B cell (primary cell): ENCODE measurements around the gene NLGN1. TPM values are rescaled to one million over a fixed set of nuclear protein-coding genes. Genes with fewer than 3 reads are reported as not detected.

Source experiments
- ATAC-seq: fragments of 200-7000 bp; cut with Tn5 transposase; one replicate; pipeline ENCODE4 v1.10.0; 2021; ENCODE audit warnings: low read depth, mild to moderate bottlenecking, moderate number of reproducible peaks, moderate library complexity
- CTCF ChIA-PET: fragments of 350-600 bp; sonication (Branson Sonifier 250); formaldehyde crosslinking; loops from one replicate; lab custom pipeline; 2021; ENCODE audit warnings: antibody characterized with exemption, inconsistent platforms; lab: Charles Lee
- POLR2A ChIA-PET: fragments of 350-600 bp; sonication (Branson Sonifier 250); formaldehyde crosslinking; loops from one replicate; lab custom pipeline; 2021; ENCODE audit warnings: antibody characterized with exemption; lab: Charles Lee
- DNase-seq: peaks from one replicate; pipeline ENCODE4 v3.0.0; 2013
- H2AFZ ChIP-seq: 2 replicates; pipeline ENCODE4 v1.6.1; 2012; ENCODE audit warnings: mild to moderate bottlenecking, low read depth, low read length; ENCODE audit not compliant: insufficient read depth, poor library complexity, severe bottlenecking
- H3K27ac ChIP-seq, 2 donors: 1 replicate in 1 of 2; 2 replicates in 1 of 2; pipeline ENCODE4 v1.5.1; 2012 to 2013; ENCODE audit warnings: low read length in 2 of 2, mild to moderate bottlenecking in 2 of 2, moderate library complexity in 1 of 2
- H3K27me3 ChIP-seq, 4 experiments: fragments of 200-600 bp in 1 of 4; sonication (generic) in 1 of 4; replicated peaks in 1 of 4; 1 replicate in 2 of 4; 2 replicates in 2 of 4; pipeline versions ENCODE4 v1.6.1 to v1.7.0; 2013 to 2016; ENCODE audit warnings: low read length in 3 of 4, mild to moderate bottlenecking in 2 of 4, mixed read lengths in 1 of 4, moderate library complexity in 1 of 4; ENCODE audit not compliant: insufficient read depth in 4 of 4, control insufficient read depth in 3 of 4; ENCODE audit errors: control extremely low read depth in 1 of 4
- H3K36me3 ChIP-seq, 2 experiments: replicated peaks in 1 of 2; 1 replicate in 1 of 2; 2 replicates in 1 of 2; pipeline versions ENCODE4 v1.6.1 to v1.7.1; 2013; ENCODE audit warnings: low read length in 1 of 2; ENCODE audit not compliant: insufficient read depth in 2 of 2, control insufficient read depth in 1 of 2; ENCODE audit errors: control extremely low read depth in 1 of 2, extremely low read depth in 1 of 2
- H3K4me1 ChIP-seq, 2 donors: fragments of 200-600 bp in 1 of 2; sonication (generic) in 1 of 2; 1 replicate in 1 of 2; 2 replicates in 1 of 2; pipeline versions ENCODE4 v1.5.1 to v1.6.1; 2013 to 2017; ENCODE audit warnings: low read length in 2 of 2; ENCODE audit not compliant: control insufficient read depth in 2 of 2, insufficient read depth in 2 of 2
- H3K4me2 ChIP-seq: replicated peaks from 2 replicates; pipeline ENCODE3; 2012; ENCODE audit warnings: mild to moderate bottlenecking, low read depth, low read length; ENCODE audit not compliant: poor library complexity, severe bottlenecking
- H3K4me3 ChIP-seq, 5 experiments: fragments of 200-600 bp in 1 of 5; sonication (generic) in 1 of 5; 1 replicate in 3 of 5; 2 replicates in 2 of 5; pipeline versions ENCODE4 v1.5.1 to v1.7.0; 2011 to 2016; ENCODE audit warnings: low read length in 4 of 5, mild to moderate bottlenecking in 4 of 5, low read depth in 2 of 5, control low read depth in 1 of 5, moderate library complexity in 1 of 5; ENCODE audit not compliant: insufficient read depth in 1 of 5; ENCODE audit errors: control extremely low read depth in 1 of 5, extremely low read depth in 1 of 5
- H3K79me2 ChIP-seq: fragments of 200-600 bp; sonication (generic); one replicate; pipeline ENCODE4 v1.6.0; 2016; ENCODE audit warnings: low read length; ENCODE audit not compliant: control insufficient read depth, insufficient read depth
- H3K9ac ChIP-seq: fragments of 200-600 bp; sonication (generic); 2 replicates; pipeline ENCODE4 v1.6.1; 2017; ENCODE audit warnings: mild to moderate bottlenecking, low read length, moderate library complexity
- H3K9me3 ChIP-seq, 3 donors: one replicate each; pipeline versions ENCODE4 v1.6.1 to v1.7.1; 2013; ENCODE audit warnings: low read length in 2 of 3; ENCODE audit not compliant: control insufficient read depth in 2 of 3, insufficient read depth in 1 of 3; ENCODE audit errors: control extremely low read depth in 1 of 3
- H4K20me1 ChIP-seq: 2 replicates; pipeline ENCODE4 v1.6.0; 2012; ENCODE audit warnings: mild to moderate bottlenecking, low read length; ENCODE audit not compliant: insufficient read depth, control insufficient read depth, poor library complexity, severe bottlenecking
- H3K27ac Mint-ChIP-seq: one replicate; pipeline ENCODE4 v1.8.0; 2021; ENCODE audit warnings: mixed read lengths
- H3K27me3 Mint-ChIP-seq: one replicate; pipeline ENCODE4 v1.8.0; 2021; ENCODE audit warnings: mixed read lengths
- H3K4me1 Mint-ChIP-seq: one replicate; pipeline ENCODE4 v1.8.0; 2021; ENCODE audit warnings: mixed read lengths
- H3K4me3 Mint-ChIP-seq: one replicate; pipeline ENCODE4 v1.8.0; 2021; ENCODE audit warnings: mixed read lengths
- H3K9me3 Mint-ChIP-seq: one replicate; pipeline ENCODE4 v1.8.0; 2022; ENCODE audit warnings: mixed read lengths; ENCODE audit not compliant: insufficient read depth
- CTCF ChIP-seq: fragments of 200-600 bp; IDR thresholded peaks from one replicate; pipeline ENCODE4 v1.8.0; 2022; ENCODE audit warnings: antibody characterized with exemption, mild to moderate bottlenecking
- EZH2 ChIP-seq: IDR thresholded peaks from 2 replicates; pipeline ENCODE4 v1.6.1; 2012; ENCODE audit warnings: borderline replicate concordance, low read depth, mild to moderate bottlenecking, moderate library complexity, low read length; ENCODE audit not compliant: insufficient read depth, poor library complexity, severe bottlenecking
- WGBS: methylation state at CpG from one replicate; pipeline ENCODE4 v1.1.5; 2013; ENCODE audit warnings: missing lambda C conversion rate; ENCODE audit not compliant: insufficient coverage; 5-methylcytosine and 5-hydroxymethylcytosine counted together
- intact Hi-C: fragments of 100-400 bp; cut with micrococcal nuclease; formaldehyde crosslinking; loops from one replicate; pipeline ENCODE4 v1.10.0; 2022
- polyA plus RNA-seq: library from polyadenylated mRNA; depleted of rRNA; stranded (reverse); fragments of >200 nt; gene quantifications from 2 replicates; pipeline ENCODE4 v1.2.3, GENCODE V29; 2012
- total RNA-seq, 2 donors: library from RNA; stranded (reverse); fragments of 120-200 nt in 1 of 2; gene quantifications; 1 replicate in 1 of 2; 2 replicates in 1 of 2; pipeline versions ENCODE4 v1.2.3 to v1.2.4, GENCODE V29; 2013 to 2022

The NLGN1 gene
- total and polyA plus RNA-seq, 2 donors (not counting 1 experiment from before 2014, with no cell fraction given) = not detected

- Histone ChIP-seq H3K4me3 (no peak overlapping the region), H3K27ac (no peak overlapping the region), H3K4me2 (no peak overlapping the region), H3K9me3 (peaks cover 0 to 1% (median 0%) of the 10 kb centered on the region in 3 donors), H3K4me1 (no peaks in the 10 kb centered on the region), H2AFZ (no peak overlapping the region), H3K9ac (no peak overlapping the region), H3K27me3 (no peaks in the 10 kb centered on the region), H3K79me2 (no peaks in the 10 kb centered on the region), H3K36me3 (no peaks in the 10 kb centered on the region), H4K20me1 (no peaks in the 10 kb centered on the region)
- intact Hi-C loops = no loop called here
- H3K4me3 Mint-ChIP-seq = no peak overlapping the region
- 100% methylated on average over 1 of the region's 2 CpGs for WGBS
- ATAC-seq (no peak), DNase-seq (no peak)
- ChIA-PET POLR2A (no interaction called here), CTCF (no interaction called here)
- no peaks in the 10 kb centered on the region for H3K27me3 Mint-ChIP-seq
- H3K9me3 Mint-ChIP-seq = peaks cover 5% of the 10 kb centered on the region
- TF ChIP-seq CTCF = no peak
- TF ChIP-seq EZH2 = no peak
- H3K4me1 Mint-ChIP-seq = no peaks in the 10 kb centered on the region
- no peak overlapping the region for H3K27ac Mint-ChIP-seq
These were observed 670.5 kb downstream of the NLGN1 start for GRCh38 chr3:174068035-174068434.

GRCh38 chr3:174072675-174073074, 675.1 kb downstream of the NLGN1 start:
- H3K27me3 ChIP-seq = no peaks in the 10 kb centered on the region
- intact Hi-C loops = no loop called here
- 29% methylated on average over 1 of the region's 1 CpG for WGBS

More at GRCh38 chr3:174072675-174073074, 675.1 kb downstream of the NLGN1 start:
- no peaks in the 10 kb centered on the region for H4K20me1 ChIP-seq
- no peaks in the 10 kb centered on the region for H3K79me2 ChIP-seq
- TF ChIP-seq CTCF (no peak), EZH2 (no peak)
- no peak overlapping the region for H3K9ac ChIP-seq
- H3K36me3 ChIP-seq = no peaks in the 10 kb centered on the region
- ChIA-PET POLR2A (no interaction called here), CTCF (no interaction called here)
- no peaks in the 10 kb centered on the region for H3K4me1 ChIP-seq
- H3K4me2 ChIP-seq = no peak overlapping the region
- Mint-ChIP-seq H3K27me3 (no peaks in the 10 kb centered on the region), H3K4me1 (no peaks in the 10 kb centered on the region), H3K9me3 (peaks cover 2% of the 10 kb centered on the region), H3K4me3 (no peak overlapping the region), H3K27ac (no peak overlapping the region)
- no peak overlapping the region for H3K27ac ChIP-seq
- H2AFZ ChIP-seq = no peak overlapping the region
- H3K4me3 ChIP-seq = no peak overlapping the region
- no peak for DNase-seq
- no peak for ATAC-seq
- no peaks in the 10 kb centered on the region for H3K9me3 ChIP-seq
